GM19468 (cell line): Measurements from ENCODE around the gene ARHGEF25.
"Not testable (repeated sequence)": the region's sequence is repeated elsewhere in the genome, so short reads cannot be mapped to it uniquely, and the experiment has no call there.

Source experiments
- ATAC-seq: cut with Tn5 transposase; IDR thresholded peaks from one replicate; pipeline ENCODE4 v1.9.1; 2021; ENCODE audit warnings: mild to moderate bottlenecking, moderate library complexity, moderate number of reproducible peaks; ENCODE audit not compliant: unreplicated experiment; ENCODE audit errors: extremely low read depth

The ARHGEF25 gene

GRCh38 chr12:57632073-57632957, 21.1 kb downstream of the ARHGEF25 start:
- ATAC-seq: no peak

GRCh38 chr12:57632958-57633840, 22.0 kb downstream of the ARHGEF25 start, which contains the start of gene B4GALNT1:
Gene B4GALNT1 (minus strand): TSS chr12:57633201. CDS start chr12:57632132, 1,069 bp downstream.
- ATAC-seq: peak; percentile 58

GRCh38 chr12:57636731-57637130, 25.5 kb downstream of the ARHGEF25 start:
- ATAC-seq: not testable (repeated sequence)

GRCh38 chr12:57637364-57637763, 26.1 kb downstream of the ARHGEF25 start:
- ATAC-seq: no peak

GRCh38 chr12:57638096-57638495, 26.9 kb downstream of the ARHGEF25 start:
- no peak for ATAC-seq

GRCh38 chr12:57640175-57641042, 29.2 kb downstream of the ARHGEF25 start:
- ATAC-seq: no peak

- ATAC-seq: no peak
These were observed 30.6 kb downstream of the ARHGEF25 start for GRCh38 chr12:57641699-57642442.

GRCh38 chr12:57645990-57646658, 34.9 kb downstream of the ARHGEF25 start:
- ATAC-seq: not testable (repeated sequence)

- ATAC-seq: not testable (repeated sequence)
These were observed 35.4 kb downstream of the ARHGEF25 start for GRCh38 chr12:57646659-57647049.

- no peak for ATAC-seq
These were observed 42.8 kb downstream of the ARHGEF25 start for GRCh38 chr12:57654042-57654441.

GRCh38 chr12:57655541-57656240, 44.5 kb downstream of the ARHGEF25 start:
- no peak for ATAC-seq

GRCh38 chr12:57656408-57656807, 45.2 kb downstream of the ARHGEF25 start:
- not testable (repeated sequence) for ATAC-seq

- ATAC-seq: no peak
These were observed 46.5 kb downstream of the ARHGEF25 start for GRCh38 chr12:57657744-57658143.

- no peak for ATAC-seq
These were observed 47.7 kb downstream of the ARHGEF25 start for GRCh38 chr12:57658890-57659289.

GRCh38 chr12:57661376-57661775, 50.1 kb downstream of the ARHGEF25 start:
- ATAC-seq: no peak

GRCh38 chr12:57665066-57665820, 54.0 kb downstream of the ARHGEF25 start:
- not testable (repeated sequence) for ATAC-seq
